HepG2 (cell line): ENCODE results near the gene ALDH1A1. TPM values are rescaled to one million over a fixed set of nuclear protein-coding genes. Genes with fewer than 3 reads are reported as not detected.

Experiments used
- AKAP8 ChIP-seq: sonication (generic); formaldehyde crosslinking; IDR thresholded peaks from 2 replicates; pipeline ENCODE4 v1.5.1; 2020; ENCODE audit warnings: mild to moderate bottlenecking, missing genetic modification reagents
- ATF7 ChIP-seq, 2 experiments: fragments of 450-650 bp in 1 of 2; sonication (generic) in 1 of 2; formaldehyde crosslinking in 1 of 2; IDR thresholded peaks; 2 replicates each; pipeline versions ENCODE4 v1.4.0 to v1.6.1; 2016 to 2020; ENCODE audit warnings: antibody characterized with exemption in 1 of 2, mild to moderate bottlenecking in 1 of 2, missing genetic modification reagents in 1 of 2
- CEBPG ChIP-seq: IDR thresholded peaks from 2 replicates; pipeline ENCODE4 v1.6.1; 2016
- FOSL2 ChIP-seq: sonication (generic); formaldehyde crosslinking; IDR thresholded peaks from 2 replicates; pipeline ENCODE4 v1.4.0; 2020; ENCODE audit warnings: missing genetic modification reagents
- FOXO4 ChIP-seq: sonication (generic); formaldehyde crosslinking; conservative IDR thresholded peaks from 2 replicates; pipeline ENCODE4 v1.8.1; 2023; ENCODE audit warnings: missing genetic modification reagents
- GATAD2A ChIP-seq: IDR thresholded peaks from 2 replicates; pipeline ENCODE4 v1.6.1; 2016
- HBP1 ChIP-seq: IDR thresholded peaks from 2 replicates; pipeline ENCODE4 v1.6.1; 2016; ENCODE audit warnings: low read depth, control low read depth
- HDAC2 ChIP-seq: sonication (generic); formaldehyde crosslinking; IDR thresholded peaks from 2 replicates; pipeline ENCODE4 v1.4.0; 2020; ENCODE audit warnings: missing genetic modification reagents
- ISL2 ChIP-seq: sonication (generic); formaldehyde crosslinking; IDR thresholded peaks from 2 replicates; pipeline ENCODE4 v1.5.0; 2020; ENCODE audit warnings: missing genetic modification reagents
- KAT8 ChIP-seq: IDR thresholded peaks from 2 replicates; pipeline ENCODE4 v1.6.1; 2016; ENCODE audit warnings: missing genetic modification reagents, missing compliant biosample characterization
- MAZ ChIP-seq, 2 experiments: sonication (generic) in 1 of 2; formaldehyde crosslinking in 1 of 2; IDR thresholded peaks; 2 replicates each; pipeline versions ENCODE4 v1.5.0 to v1.6.1; 2012 to 2020; ENCODE audit warnings: low read depth in 2 of 2, mild to moderate bottlenecking in 2 of 2, borderline replicate concordance in 1 of 2, improper control_type of control experiment in 1 of 2, low read length in 1 of 2, missing genetic modification reagents in 1 of 2, moderate library complexity in 1 of 2
- POGZ ChIP-seq: sonication (generic); formaldehyde crosslinking; IDR thresholded peaks from 2 replicates; pipeline ENCODE4 v1.4.0; 2020; ENCODE audit warnings: mild to moderate bottlenecking, missing genetic modification reagents
- SMAD3 ChIP-seq: sonication (generic); formaldehyde crosslinking; IDR thresholded peaks from 2 replicates; pipeline ENCODE4 v1.4.0; 2020; ENCODE audit warnings: missing genetic modification reagents
- SSRP1 ChIP-seq: IDR thresholded peaks from 2 replicates; pipeline ENCODE4 v1.6.1; 2016; ENCODE audit warnings: control low read depth
- STAG1 ChIP-seq: sonication (generic); formaldehyde crosslinking; IDR thresholded peaks from 2 replicates; pipeline ENCODE4 v1.4.0; 2020; ENCODE audit warnings: missing genetic modification reagents
- ZFP91 ChIP-seq: sonication (generic); formaldehyde crosslinking; IDR thresholded peaks from 2 replicates; pipeline ENCODE4 v1.9.0; 2022; ENCODE audit warnings: missing genetic modification reagents, mild to moderate bottlenecking, borderline replicate concordance
- ZNF143 ChIP-seq: sonication (generic); formaldehyde crosslinking; IDR thresholded peaks from 2 replicates; pipeline ENCODE4 v1.4.0; 2020; ENCODE audit warnings: missing genetic modification reagents
- ZNF546 ChIP-seq: sonication (generic); formaldehyde crosslinking; conservative IDR thresholded peaks from 2 replicates; pipeline ENCODE4 v1.8.1; 2023; ENCODE audit warnings: mild to moderate bottlenecking, missing genetic modification reagents
- ZNF564 ChIP-seq: sonication (generic); formaldehyde crosslinking; IDR thresholded peaks from 2 replicates; pipeline ENCODE4 v1.8.1; 2023; ENCODE audit warnings: mild to moderate bottlenecking, missing genetic modification reagents
- ZNF597 ChIP-seq: sonication (generic); formaldehyde crosslinking; IDR thresholded peaks from 2 replicates; pipeline ENCODE4 v1.5.0; 2020; ENCODE audit warnings: missing genetic modification reagents
- ZNF605 ChIP-seq: sonication (generic); formaldehyde crosslinking; IDR thresholded peaks from 2 replicates; pipeline ENCODE4 v1.8.0; 2022; ENCODE audit warnings: mild to moderate bottlenecking, missing genetic modification reagents
- ZSCAN20 ChIP-seq: sonication (generic); formaldehyde crosslinking; IDR thresholded peaks from 2 replicates; pipeline ENCODE4 v1.4.0; 2020; ENCODE audit warnings: missing genetic modification reagents, mild to moderate bottlenecking, borderline replicate concordance
- polyA plus RNA-seq, 8 experiments: library from polyadenylated mRNA; depleted of rRNA in 3 of 8; stranded (reverse) in 7 of 8; unstranded in 1 of 8; fragments of >200 nt; fragmentation: Illumina TruSeq in 4 of 8; extraction: Trizol in 4 of 8; gene quantifications; 2 replicates each; pipeline versions ENCODE4 v1.2.1 to v1.2.3, GENCODE V29; 2011 to 2016; ENCODE audit warnings: low read depth in 4 of 8, missing spikeins in 1 of 8, mixed read lengths in 1 of 8; ENCODE audit not compliant: insufficient read depth in 1 of 8
- total RNA-seq, 5 experiments: library from RNA; depleted of rRNA; stranded (reverse); fragments of >200 nt; fragmentation: Illumina TruSeq; extraction: Trizol; gene quantifications; 2 replicates each; pipeline ENCODE4 v1.2.3, GENCODE V29; 2016; ENCODE audit warnings: low read depth in 1 of 5
- TF ChIP-seq, protein P1 (sequence below): sonication (generic); formaldehyde crosslinking; IDR thresholded peaks from 2 replicates; pipeline ENCODE4 v1.4.0; 2020; ENCODE audit warnings: missing genetic modification reagents

Gene ALDH1A1
- total and polyA plus RNA-seq, 2 of the 13 experiments (the other 11 are each of a cell fraction or from before 2014, with no cell fraction given): 88.2 to 439 TPM

GRCh38 chr9:72983056-72983455 is 30.2 kb upstream of the ALDH1A1 start (continued):
- TF ChIP-seq ISL2: no peak
- TF ChIP-seq SMAD3 (CRISPR knock-in tag): no peak
- TF ChIP-seq POGZ: no peak; the same call in 1 of the 2 replicates
- no peak for TF ChIP-seq ZFP91 (CRISPR knock-in tag)
- TF ChIP-seq MAZ (IDR thresholded peaks at IDR 0.05; ENCODE audit: borderline replicate concordance, low read depth, low read length): no peak
- no peak for TF ChIP-seq MAZ (CRISPR knock-in tag; IDR thresholded peaks at IDR 0.05; ENCODE audit: low read depth)
- no peak for TF ChIP-seq KAT8
- TF ChIP-seq ZNF546: no peak
- no peak for TF ChIP-seq HBP1 (CRISPR knock-in tag)
- TF ChIP-seq GATAD2A: peak; percentile 82
- TF ChIP-seq CEBPG (CRISPR knock-in tag): no peak
- TF ChIP-seq AKAP8: no peak
- TF ChIP-seq ZNF143 (CRISPR knock-in tag): no peak
- no peak for TF ChIP-seq ZSCAN20 (CRISPR knock-in tag)
- TF ChIP-seq SSRP1 (CRISPR knock-in tag): no peak
- TF ChIP-seq, protein P1, sequence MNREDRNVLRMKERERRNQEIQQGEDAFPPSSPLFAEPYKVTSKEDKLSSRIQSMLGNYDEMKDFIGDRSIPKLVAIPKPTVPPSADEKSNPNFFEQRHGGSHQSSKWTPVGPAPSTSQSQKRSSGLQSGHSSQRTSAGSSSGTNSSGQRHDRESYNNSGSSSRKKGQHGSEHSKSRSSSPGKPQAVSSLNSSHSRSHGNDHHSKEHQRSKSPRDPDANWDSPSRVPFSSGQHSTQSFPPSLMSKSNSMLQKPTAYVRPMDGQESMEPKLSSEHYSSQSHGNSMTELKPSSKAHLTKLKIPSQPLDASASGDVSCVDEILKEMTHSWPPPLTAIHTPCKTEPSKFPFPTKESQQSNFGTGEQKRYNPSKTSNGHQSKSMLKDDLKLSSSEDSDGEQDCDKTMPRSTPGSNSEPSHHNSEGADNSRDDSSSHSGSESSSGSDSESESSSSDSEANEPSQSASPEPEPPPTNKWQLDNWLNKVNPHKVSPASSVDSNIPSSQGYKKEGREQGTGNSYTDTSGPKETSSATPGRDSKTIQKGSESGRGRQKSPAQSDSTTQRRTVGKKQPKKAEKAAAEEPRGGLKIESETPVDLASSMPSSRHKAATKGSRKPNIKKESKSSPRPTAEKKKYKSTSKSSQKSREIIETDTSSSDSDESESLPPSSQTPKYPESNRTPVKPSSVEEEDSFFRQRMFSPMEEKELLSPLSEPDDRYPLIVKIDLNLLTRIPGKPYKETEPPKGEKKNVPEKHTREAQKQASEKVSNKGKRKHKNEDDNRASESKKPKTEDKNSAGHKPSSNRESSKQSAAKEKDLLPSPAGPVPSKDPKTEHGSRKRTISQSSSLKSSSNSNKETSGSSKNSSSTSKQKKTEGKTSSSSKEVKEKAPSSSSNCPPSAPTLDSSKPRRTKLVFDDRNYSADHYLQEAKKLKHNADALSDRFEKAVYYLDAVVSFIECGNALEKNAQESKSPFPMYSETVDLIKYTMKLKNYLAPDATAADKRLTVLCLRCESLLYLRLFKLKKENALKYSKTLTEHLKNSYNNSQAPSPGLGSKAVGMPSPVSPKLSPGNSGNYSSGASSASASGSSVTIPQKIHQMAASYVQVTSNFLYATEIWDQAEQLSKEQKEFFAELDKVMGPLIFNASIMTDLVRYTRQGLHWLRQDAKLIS (CRISPR knock-in tag): peak; percentile 73; the same call in 1 of the 2 replicates
- TF ChIP-seq FOSL2 (CRISPR knock-in tag): 0 out of 2 replicates have a peak, but pooled peaks have one; percentile 12
- TF ChIP-seq ZNF605 (CRISPR knock-in tag): no peak
- no peak for TF ChIP-seq FOXO4 (CRISPR knock-in tag)
- TF ChIP-seq ZNF564 (CRISPR knock-in tag): no peak
- TF ChIP-seq STAG1 (CRISPR knock-in tag): no peak
- no peak for TF ChIP-seq ATF7 (IDR thresholded peaks at IDR 0.05)
- TF ChIP-seq ATF7 (CRISPR knock-in tag; IDR thresholded peaks at IDR 0.05): no peak
- TF ChIP-seq HDAC2 (CRISPR knock-in tag): peak; percentile 24; the same call in 1 of the 2 replicates
- TF ChIP-seq ZNF597 (CRISPR knock-in tag): no peak
